HepG2 (cell line): ENCODE data around the gene NAIF1. TPM values are rescaled to one million over a fixed set of nuclear protein-coding genes. Genes with fewer than 3 reads are reported as not detected.

ENCODE experiments used
- FOXK1 ChIP-seq: sonication (generic); formaldehyde crosslinking; IDR thresholded peaks from 2 replicates; pipeline ENCODE4 v1.4.0; 2020; ENCODE audit warnings: low read depth, missing genetic modification reagents, borderline replicate concordance
- GPN1 ChIP-seq: sonication (generic); formaldehyde crosslinking; IDR thresholded peaks from 2 replicates; pipeline ENCODE4 v1.5.1; 2020; ENCODE audit warnings: missing genetic modification reagents, borderline replicate concordance
- HNF1A ChIP-seq, 2 experiments: sonication (generic) in 1 of 2; formaldehyde crosslinking in 1 of 2; IDR thresholded peaks; 2 replicates each; pipeline versions ENCODE4 v1.4.0 to v1.6.1; 2016 to 2020; ENCODE audit warnings: borderline replicate concordance in 1 of 2, low read depth in 1 of 2, mild to moderate bottlenecking in 1 of 2, missing genetic modification reagents in 1 of 2
- HNRNPLL ChIP-seq: fragments of 200-400 bp; formaldehyde crosslinking; IDR thresholded peaks from 2 replicates; pipeline ENCODE4 v1.6.1; 2017; ENCODE audit warnings: mild to moderate bottlenecking, low read depth, low read length; ENCODE audit not compliant: poor library complexity, severe bottlenecking
- HOMEZ ChIP-seq: IDR thresholded peaks from 2 replicates; pipeline ENCODE4 v1.6.1; 2016; ENCODE audit warnings: low read depth
- IRF9 ChIP-seq: sonication (generic); formaldehyde crosslinking; IDR thresholded peaks from 2 replicates; pipeline ENCODE4 v1.8.0; 2022; ENCODE audit warnings: missing genetic modification reagents, mild to moderate bottlenecking, borderline replicate concordance
- ISL2 ChIP-seq: sonication (generic); formaldehyde crosslinking; IDR thresholded peaks from 2 replicates; pipeline ENCODE4 v1.5.0; 2020; ENCODE audit warnings: missing genetic modification reagents
- MAZ ChIP-seq, 2 experiments: sonication (generic) in 1 of 2; formaldehyde crosslinking in 1 of 2; IDR thresholded peaks; 2 replicates each; pipeline versions ENCODE4 v1.5.0 to v1.6.1; 2012 to 2020; ENCODE audit warnings: low read depth in 2 of 2, mild to moderate bottlenecking in 2 of 2, borderline replicate concordance in 1 of 2, improper control_type of control experiment in 1 of 2, low read length in 1 of 2, missing genetic modification reagents in 1 of 2, moderate library complexity in 1 of 2
- MEIS2 ChIP-seq: sonication (generic); formaldehyde crosslinking; IDR thresholded peaks from 2 replicates; pipeline ENCODE4 v1.9.0; 2021; ENCODE audit warnings: mild to moderate bottlenecking, missing genetic modification reagents
- STAT5B ChIP-seq: sonication (generic); formaldehyde crosslinking; IDR thresholded peaks from 2 replicates; pipeline ENCODE4 v1.4.0; 2020; ENCODE audit warnings: missing genetic modification reagents
- TFDP1 ChIP-seq: IDR thresholded peaks from 2 replicates; pipeline ENCODE4 v1.6.1; 2016; ENCODE audit warnings: missing compliant biosample characterization, missing genetic modification reagents, borderline replicate concordance
- ZBTB37 ChIP-seq: sonication (generic); formaldehyde crosslinking; IDR thresholded peaks from 2 replicates; pipeline ENCODE4 v1.4.0; 2020; ENCODE audit warnings: mild to moderate bottlenecking, missing genetic modification reagents
- ZNF256 ChIP-seq: sonication (generic); formaldehyde crosslinking; conservative IDR thresholded peaks from 2 replicates; pipeline ENCODE4 v1.4.0; 2020; ENCODE audit warnings: missing genetic modification reagents
- ZNF512 ChIP-seq: sonication (generic); formaldehyde crosslinking; IDR thresholded peaks from 2 replicates; pipeline ENCODE4 v1.4.0; 2020; ENCODE audit warnings: mild to moderate bottlenecking, missing genetic modification reagents
- ZNF816 ChIP-seq: sonication (generic); formaldehyde crosslinking; IDR thresholded peaks from 2 replicates; pipeline ENCODE4 v1.8.0; 2022; ENCODE audit warnings: missing genetic modification reagents, mild to moderate bottlenecking, borderline replicate concordance
- polyA plus RNA-seq, 8 experiments: library from polyadenylated mRNA; depleted of rRNA in 3 of 8; stranded (reverse) in 7 of 8; unstranded in 1 of 8; fragments of >200 nt; fragmentation: Illumina TruSeq in 4 of 8; extraction: Trizol in 4 of 8; gene quantifications; 2 replicates each; pipeline versions ENCODE4 v1.2.1 to v1.2.3, GENCODE V29; 2011 to 2016; ENCODE audit warnings: low read depth in 4 of 8, missing spikeins in 1 of 8, mixed read lengths in 1 of 8; ENCODE audit not compliant: insufficient read depth in 1 of 8
- total RNA-seq, 5 experiments: library from RNA; depleted of rRNA; stranded (reverse); fragments of >200 nt; fragmentation: Illumina TruSeq; extraction: Trizol; gene quantifications; 2 replicates each; pipeline ENCODE4 v1.2.3, GENCODE V29; 2016; ENCODE audit warnings: low read depth in 1 of 5

NAIF1 gene
- total and polyA plus RNA-seq, 2 of the 13 experiments (the other 11 are each of a cell fraction or from before 2014, with no cell fraction given), result 6.0 to 6.9 TPM

- TF ChIP-seq HOMEZ (CRISPR knock-in tag) (no peak), HNF1A (IDR thresholded peaks at IDR 0.05; ENCODE audit: low read depth) (no peak), HNF1A (CRISPR knock-in tag; IDR thresholded peaks at IDR 0.05; ENCODE audit: borderline replicate concordance) (no peak), ZNF816 (CRISPR knock-in tag) (no peak), TFDP1 (CRISPR knock-in tag) (peak; percentile 52; the same call in 1 of the 2 replicates), ISL2 (CRISPR knock-in tag) (no peak), IRF9 (no peak), FOXK1 (CRISPR knock-in tag) (no peak), STAT5B (no peak), ZNF256 (CRISPR knock-in tag) (no peak), GPN1 (CRISPR knock-in tag) (no peak), HNRNPLL (no peak), ZBTB37 (CRISPR knock-in tag) (no peak), ZNF512 (CRISPR knock-in tag) (no peak), MAZ (IDR thresholded peaks at IDR 0.05; ENCODE audit: borderline replicate concordance, low read depth, low read length) (peak; percentile 50; the same call in 1 of the 2 replicates), MAZ (CRISPR knock-in tag; IDR thresholded peaks at IDR 0.05; ENCODE audit: low read depth) (no peak), MEIS2 (CRISPR knock-in tag) (no peak; the same call in 1 of the 2 replicates)
Measured at GRCh38 chr9:128067645-128068385, 695 bp upstream of the NAIF1 start, which contains the start of gene SLC25A25 (continued).
